HG02642 (cell line): Measurements from ENCODE around the gene FABP7.

Source experiments
- ATAC-seq: cut with Tn5 transposase; IDR thresholded peaks from one replicate; pipeline ENCODE4 v1.9.1; 2021; ENCODE audit warnings: mild to moderate bottlenecking; ENCODE audit not compliant: unreplicated experiment, poor library complexity

Gene FABP7

DNA sequence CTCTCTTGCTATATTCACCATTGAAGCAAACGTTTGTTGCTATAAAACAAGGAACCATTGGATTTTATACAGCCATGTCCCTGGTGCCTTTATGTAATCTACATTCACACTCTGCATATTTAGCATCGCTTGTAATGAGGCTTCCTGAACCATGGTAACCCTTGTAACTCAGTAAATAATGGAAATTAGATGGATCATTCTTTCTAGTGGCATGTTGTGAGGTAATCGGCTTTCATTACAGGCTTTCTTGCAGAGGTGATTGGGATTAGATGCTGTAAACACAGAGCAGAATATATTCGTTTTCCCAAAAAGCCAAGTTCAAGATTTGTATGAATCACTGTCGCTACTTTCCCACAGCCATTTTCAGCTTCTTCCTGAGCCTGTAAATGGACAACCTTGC, 45.6 kb downstream of the FABP7 start:
- no peak for ATAC-seq

DNA sequence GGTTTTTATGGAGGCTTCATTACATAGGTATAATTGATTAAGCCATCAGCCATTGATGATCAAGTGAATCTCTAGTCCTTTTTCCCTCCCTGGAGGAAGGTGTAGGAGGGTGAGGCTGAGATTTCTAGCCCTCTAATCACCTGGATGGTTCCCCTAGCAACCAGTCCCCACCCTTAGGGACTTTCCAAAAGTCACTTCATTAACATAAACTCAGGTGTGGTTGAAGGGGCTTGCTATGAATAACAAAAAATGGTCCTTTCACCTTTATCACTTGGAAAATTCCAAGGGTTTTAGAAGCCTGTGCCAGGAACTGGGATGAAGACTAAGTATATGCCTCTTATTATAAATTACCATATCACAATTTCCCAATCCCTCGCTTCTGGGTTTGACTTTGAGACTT, 49.9 kb downstream of the FABP7 start:
- ATAC-seq, result no peak

DNA sequence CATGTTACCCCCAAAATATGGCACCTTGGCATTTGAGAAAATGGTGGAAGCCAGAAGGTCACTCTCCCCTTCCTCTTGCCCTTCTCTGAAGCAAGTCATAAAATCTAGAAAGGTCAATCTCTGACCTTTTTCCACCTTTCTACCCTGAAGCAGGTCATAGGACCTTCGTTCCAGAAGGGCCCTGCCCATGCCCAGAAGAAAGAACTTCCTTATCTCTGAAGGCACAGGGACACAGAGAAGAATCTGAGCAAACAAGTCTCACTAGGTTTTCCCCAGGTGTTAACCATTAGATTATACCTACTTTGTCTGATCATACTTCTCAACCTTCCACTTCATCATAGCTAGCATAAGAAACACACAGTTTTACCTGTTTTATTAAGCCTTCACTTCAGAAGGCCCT, 52.0 kb downstream of the FABP7 start:
- no peak for ATAC-seq

DNA sequence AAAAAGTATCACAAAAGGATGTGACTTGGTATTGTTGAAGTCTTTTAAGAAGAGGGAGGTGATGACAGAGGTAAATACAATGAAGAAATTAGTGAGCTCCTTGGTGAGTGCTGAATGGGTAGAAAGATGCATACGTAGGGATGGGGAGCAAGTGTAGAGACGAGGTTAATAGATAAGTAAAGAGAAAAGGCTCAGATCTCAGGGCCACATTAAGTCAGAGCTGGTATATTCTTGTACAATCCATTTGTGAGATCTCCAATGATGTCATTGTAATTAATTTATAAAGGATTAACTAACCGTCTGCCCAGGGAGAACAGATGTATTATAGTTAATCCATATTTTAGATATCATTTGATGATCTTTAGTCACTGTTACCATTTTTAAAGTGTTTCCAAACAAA, 52.9 kb downstream of the FABP7 start:
- no peak for ATAC-seq

DNA sequence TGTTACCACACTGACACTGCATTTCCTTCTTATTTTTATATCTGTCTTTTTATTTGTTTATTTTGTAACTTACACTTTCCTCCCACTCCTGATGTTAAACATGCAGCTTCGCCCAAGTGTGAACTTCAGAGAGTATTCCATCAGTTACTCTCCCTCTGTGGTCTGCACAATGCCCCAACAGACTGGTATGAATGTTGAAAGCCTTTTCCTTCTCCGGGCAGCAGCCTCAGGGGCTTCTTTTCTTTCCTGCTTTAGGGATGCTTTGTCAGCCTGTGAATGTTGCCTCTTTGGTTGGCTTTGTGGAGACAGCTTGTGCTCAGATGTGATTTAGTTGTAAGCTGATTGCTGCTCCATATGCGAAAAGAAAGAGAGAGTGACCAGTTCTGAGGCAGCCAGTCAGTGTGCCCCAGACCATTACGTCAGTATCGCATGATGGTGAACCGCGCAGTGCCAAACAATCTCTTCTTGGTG, 53.5 kb downstream of the FABP7 start:
- ATAC-seq, result no peak
